Measurements from ENCODE around the gene DCAF17.

- no peak for TF ChIP-seq CTCF (IDR thresholded peaks at IDR 0.05)
- no peak for TF ChIP-seq POLR2A (IDR thresholded peaks at IDR 0.05)
Measured at GRCh38 chr2:171505374-171505773, 71.3 kb downstream of the DCAF17 start.

Data from thyroid gland (tissue), 4 donors.